ENCODE results near the gene SLC16A7. TPM values are rescaled to one million over a fixed set of nuclear protein-coding genes. Genes with fewer than 3 reads are reported as not detected.

Gene SLC16A7
- total RNA-seq, 1 donor from 2014 or later, result 41.2 TPM

GRCh38 chr12:59834659-59835474 lies 239.0 kb downstream of the SLC16A7 start:
- DNase-seq (ENCODE audit: low spot score), result no peak
